Colon (tissue), 2 donors: ENCODE results near the gene ZMAT5.

Experiments used
- FAIRE-seq: peaks from 2 replicates; lab custom pipeline; 2012; peaks lifted over from hg19 to GRCh38; lab: Jason Lieb, UNC
- donor health status: control.
- donor health status: control.

Gene ZMAT5, protein sequence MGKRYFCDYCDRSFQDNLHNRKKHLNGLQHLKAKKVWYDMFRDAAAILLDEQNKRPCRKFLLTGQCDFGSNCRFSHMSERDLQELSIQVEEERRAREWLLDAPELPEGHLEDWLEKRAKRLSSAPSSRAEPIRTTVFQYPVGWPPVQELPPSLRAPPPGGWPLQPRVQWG

DNA sequence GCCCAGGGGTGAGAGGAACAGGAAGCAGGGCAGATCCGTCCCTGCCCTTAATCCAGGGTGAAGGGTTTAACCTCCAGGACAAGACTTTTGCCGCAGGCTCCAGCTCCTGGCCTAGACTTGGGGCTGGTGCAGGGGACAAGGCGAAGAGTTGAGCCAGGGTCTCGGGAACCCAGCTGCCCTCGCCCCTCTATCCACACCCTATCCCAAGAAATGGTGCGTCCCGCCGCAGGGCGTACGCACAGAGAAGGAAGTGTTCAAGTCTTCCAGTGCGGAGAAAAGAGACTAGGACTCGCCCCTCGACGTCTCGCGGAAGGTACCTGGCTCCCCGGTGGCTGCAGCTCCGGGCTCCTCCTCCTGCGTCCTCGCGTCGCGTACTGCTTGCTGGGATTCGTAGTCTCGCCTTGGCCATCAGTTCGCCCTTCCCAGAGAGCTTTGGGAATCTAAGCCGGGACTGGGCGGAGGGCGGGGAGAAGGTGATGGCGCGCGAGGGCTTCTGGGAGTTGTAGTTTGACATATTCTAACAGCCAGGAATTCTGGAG lies at the start of gene ZMAT5:
Gene ZMAT5 (minus strand): TSS at position 376 of the 539 bp plus-strand sequence. CDS start 18,463 bp downstream, outside the sequence.
- FAIRE-seq, result peak; percentile 24

- FAIRE-seq, result no peak
Observed at GRCh38 chr22:29816539-29816938, 49.7 kb upstream of the ZMAT5 start.

- FAIRE-seq, result no peak
Observed at GRCh38 chr22:29816128-29816527, 49.3 kb upstream of the ZMAT5 start.

GRCh38 chr22:29815580-29815979 lies 48.8 kb upstream of the ZMAT5 start:
- no peak for FAIRE-seq

- no peak for FAIRE-seq
Observed at GRCh38 chr22:29814003-29814402, 47.2 kb upstream of the ZMAT5 start.

DNA sequence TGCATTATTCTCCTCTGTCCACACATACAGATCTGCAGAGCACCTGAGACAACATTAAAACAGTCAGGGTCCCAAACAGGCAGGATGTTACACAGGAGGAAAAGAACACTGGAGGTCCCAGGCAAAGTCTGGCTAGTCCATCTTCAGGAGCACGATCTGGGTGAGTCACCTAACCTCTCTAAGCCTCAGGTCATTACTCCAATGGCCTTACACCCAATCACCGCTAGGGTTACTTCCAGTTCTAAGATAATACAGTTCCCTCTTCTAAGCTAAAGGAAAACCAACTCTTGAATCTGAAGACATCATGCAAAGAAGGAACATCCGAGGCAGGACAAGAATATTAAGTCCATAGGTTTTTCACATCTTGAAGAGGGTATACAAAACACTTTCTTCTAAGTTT lies 46.8 kb upstream of the ZMAT5 start:
- FAIRE-seq, result no peak

DNA sequence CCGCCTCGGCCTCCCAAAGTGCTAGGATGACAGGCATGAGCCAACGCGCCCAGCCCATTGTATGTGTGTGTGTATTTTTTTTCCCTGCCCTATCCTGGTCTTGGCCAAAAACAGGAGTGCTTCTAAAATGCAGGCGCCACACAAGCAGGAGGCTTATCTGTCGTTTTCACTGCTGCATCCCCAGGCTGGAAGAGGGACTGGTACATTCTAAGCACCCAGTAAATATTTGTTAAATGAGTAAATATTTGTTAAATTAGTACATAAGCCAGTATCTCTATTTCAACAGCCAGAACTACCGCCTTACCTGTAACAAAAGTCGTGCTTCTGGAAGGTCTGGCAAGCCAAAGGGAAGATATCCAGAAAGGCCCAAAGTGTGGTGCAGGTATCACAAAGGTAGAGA lies 46.3 kb upstream of the ZMAT5 start:
- FAIRE-seq, result no peak

DNA sequence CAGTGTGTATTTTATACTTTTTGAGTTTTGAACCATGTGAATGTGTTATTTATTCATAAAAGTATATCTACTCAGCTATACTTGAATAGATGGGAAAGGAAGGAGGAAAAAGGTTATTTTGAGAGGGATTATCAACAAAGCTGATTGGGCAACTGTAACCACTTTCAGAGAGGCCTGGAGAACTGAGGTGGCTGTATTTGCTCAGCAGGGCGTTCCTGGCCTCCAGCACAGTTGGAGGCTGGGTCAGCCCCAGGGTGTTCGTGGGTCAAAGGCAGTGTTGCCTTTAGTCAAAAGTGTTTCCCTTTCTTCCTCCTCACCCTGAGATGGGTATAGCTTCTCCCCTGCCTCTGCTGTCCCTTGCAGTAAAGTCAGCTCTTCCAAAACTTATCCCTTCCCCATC lies 44.6 kb upstream of the ZMAT5 start:
- FAIRE-seq, result no peak

GRCh38 chr22:29810216-29810615 lies 43.4 kb upstream of the ZMAT5 start:
- FAIRE-seq, result no peak

GRCh38 chr22:29806196-29806595 lies 39.4 kb upstream of the ZMAT5 start:
- no peak for FAIRE-seq

GRCh38 chr22:29804985-29805384 lies 38.2 kb upstream of the ZMAT5 start:
- FAIRE-seq, result no peak

- FAIRE-seq, result no peak
Observed at GRCh38 chr22:29803190-29803589, 36.4 kb upstream of the ZMAT5 start.

DNA sequence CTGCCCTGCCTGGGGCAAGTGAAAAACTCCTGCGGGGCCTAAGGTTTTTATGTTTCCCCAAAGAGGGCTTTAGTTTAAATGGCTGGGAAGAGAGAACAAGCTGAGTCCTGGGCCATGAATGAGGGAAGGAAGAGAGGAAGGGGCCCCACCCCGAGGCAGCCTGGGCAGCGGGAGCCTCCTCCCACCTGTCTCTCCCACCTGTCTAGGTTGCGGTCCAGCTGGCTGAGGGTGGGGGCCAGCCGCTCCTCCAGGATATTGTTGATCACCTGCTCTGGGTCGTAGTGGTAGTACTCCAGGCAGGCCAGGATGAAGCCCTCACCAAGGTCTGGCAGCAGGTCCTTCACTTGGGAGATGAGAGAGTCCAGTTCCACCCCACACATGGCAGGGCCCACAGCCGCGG lies 35.0 kb upstream of the ZMAT5 start:
- no peak for FAIRE-seq

GRCh38 chr22:29801153-29801552 lies 34.3 kb upstream of the ZMAT5 start:
- no peak for FAIRE-seq

GRCh38 chr22:29799217-29799680 lies 32.4 kb upstream of the ZMAT5 start:
- FAIRE-seq, result no peak

- FAIRE-seq, result no peak
Observed at GRCh38 chr22:29798801-29799200, 32.0 kb upstream of the ZMAT5 start.

DNA sequence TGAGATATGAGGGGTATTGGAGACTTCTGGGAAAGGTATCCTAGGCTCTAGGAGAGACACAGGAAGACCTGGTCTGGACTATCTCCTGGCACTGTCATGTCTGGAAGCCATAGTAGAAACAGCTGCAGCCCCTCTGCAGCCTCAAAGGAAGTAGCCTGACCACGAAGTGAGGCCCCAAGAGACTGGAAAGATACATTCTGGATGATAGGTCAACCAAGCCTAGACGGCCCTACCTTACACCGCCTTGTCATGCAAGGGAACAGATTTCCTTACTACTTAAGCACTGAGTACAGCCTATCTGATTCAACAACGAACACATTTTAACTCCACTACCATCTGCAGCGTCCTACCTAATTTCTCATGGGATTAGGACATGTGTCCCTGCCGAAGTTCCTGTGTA lies 31.5 kb upstream of the ZMAT5 start:
- no peak for FAIRE-seq

DNA sequence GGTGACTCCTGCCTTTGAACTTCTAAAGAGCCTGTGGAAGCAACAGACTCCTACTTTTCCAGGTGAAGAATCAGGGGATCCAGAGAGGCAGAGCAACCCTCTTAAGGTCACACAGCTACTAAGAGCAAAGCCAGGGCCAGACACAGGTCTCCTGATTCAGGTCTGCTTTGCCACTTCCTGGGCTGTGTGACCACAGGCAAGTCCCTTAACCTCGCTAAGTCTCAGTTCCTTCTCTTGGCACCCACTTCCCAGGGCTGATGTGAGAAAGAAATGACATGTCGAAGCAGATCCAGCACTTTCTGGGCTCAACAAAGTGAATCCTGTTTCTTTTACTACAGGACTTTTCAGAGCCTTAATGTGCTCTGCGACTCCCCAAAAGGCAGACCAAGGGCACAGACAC lies 30.5 kb upstream of the ZMAT5 start:
- no peak for FAIRE-seq

DNA sequence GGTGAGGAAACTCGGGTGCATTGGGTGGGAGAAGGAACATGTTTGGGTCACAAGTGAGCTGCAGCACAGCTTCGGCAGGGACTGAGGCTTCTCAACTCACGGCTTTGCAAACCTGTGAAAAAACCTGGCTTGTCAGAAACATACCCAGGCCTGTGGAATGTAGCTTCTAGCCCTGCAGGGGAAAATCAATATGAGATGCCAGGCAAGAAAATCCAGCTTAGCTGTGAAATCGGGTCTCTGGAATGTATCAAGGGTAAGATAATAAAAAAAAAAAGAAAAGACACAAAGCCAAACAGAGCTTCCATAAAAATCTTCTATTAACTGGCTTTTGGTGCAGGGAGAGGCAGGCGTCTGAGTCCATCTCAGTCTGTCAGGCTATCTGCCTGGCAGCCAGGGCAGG lies 28.9 kb upstream of the ZMAT5 start:
- no peak for FAIRE-seq

DNA sequence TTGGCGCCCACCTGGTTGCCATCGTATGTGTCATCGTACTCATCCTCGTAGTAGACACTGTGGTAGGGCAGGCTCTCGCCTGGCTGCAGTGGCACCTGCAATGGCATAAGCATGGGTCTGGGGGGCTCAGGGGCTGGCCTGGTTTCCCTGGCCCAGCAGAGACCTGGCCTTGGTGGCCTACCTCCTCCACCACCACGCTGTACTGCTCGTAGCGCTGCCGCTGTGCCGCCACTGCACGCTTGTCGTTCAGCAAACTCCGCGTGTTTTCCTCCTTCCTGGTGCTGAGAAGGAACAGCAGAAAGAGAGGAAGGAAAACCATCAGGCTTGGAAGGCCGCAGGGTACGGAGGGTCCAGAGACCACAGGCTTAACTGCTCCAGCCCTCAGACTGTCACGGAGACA lies 26.6 kb upstream of the ZMAT5 start:
- no peak for FAIRE-seq

DNA sequence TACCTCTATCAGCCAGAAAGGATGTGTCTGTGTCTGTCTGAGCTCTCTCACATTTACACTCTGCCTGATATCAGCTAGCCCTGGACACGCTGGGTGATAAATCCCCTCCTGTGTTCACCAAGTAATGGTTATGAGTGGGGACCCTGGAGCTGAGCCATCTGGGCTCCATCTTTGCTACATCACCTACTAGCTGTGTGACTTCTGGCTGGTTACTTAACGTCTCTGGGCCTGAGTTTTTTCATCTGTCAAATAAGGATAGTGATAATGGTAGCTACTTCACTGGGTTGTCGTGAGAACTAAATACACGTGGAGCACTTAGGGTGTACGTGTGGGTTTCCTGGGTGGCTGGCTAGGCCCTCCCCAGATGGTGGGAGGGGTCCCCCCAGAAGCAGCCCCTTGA lies 23.3 kb upstream of the ZMAT5 start:
- FAIRE-seq, result no peak

DNA sequence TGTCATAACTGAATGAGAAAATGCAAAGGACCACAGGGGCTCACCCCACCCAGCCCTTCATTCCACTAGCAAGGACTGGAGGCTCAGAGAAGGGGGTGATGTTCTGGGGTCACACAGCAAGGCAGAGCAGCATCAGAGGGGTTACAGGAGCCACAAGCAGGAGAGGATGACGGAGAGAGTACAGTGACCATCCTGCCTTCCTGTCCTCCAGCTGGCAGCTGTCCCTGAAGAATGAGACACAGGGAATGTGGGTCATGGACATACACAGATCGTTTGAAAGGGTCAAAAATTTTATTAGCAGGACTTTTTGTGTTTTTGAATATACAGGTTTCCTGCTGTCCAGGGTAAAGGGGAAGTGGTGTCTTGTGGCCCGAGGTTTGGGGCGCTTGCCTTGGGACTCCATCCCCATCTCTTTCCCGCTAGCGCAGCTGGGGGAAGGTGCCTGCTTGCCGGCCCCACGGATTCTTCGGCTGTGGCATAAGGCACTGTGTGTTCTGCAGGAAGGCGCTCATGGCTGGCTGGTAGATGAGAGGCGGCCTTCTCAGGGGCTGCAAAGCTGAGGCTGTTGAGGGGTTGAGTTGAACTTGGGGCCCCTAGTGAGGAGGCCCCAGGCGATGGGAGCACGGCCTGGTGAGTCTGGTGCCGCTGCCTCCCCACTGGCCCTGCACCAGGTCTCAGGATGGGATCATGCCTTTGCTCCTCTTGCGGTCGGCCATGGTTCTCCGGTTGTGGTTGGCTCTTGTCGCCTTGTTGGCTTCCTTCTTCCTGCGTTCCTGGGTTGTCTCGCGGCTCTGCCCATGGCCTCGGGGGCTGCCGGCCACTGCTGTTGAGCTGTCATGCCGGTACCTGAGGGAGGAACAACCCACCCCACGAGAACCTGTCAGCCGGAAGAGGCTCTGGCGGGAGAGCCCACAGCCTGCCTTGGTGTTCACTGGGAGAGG lies 21.8 kb upstream of the ZMAT5 start:
- FAIRE-seq, result no peak

DNA sequence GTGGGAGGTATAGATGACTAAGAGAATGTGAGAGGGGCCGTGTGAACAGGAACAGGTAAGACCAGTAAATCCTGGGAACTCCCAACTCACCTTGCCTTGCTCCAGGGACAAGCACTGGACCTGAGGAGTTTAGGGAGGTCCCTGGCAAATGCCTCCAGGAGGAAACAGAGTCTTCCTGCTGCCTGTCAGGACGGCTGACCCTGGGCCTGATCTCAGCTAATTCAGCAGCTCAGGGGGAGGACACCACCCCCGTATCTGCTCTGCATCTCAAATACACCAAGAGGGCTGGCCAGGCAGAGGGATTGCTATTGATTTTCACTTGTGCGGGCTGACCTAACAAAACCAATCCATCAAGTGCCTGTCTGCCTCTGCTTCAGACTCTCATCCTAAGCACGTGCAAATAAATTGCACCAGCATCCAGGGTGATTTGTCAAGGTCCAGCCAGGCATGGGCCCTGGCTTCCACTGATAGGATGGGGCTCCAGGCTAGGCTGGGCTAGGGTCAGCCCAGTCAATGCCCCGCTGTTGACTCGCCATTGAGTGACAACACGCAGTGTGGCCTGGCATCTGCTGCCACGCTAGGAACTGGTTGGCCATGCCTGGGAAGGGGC lies 20.7 kb upstream of the ZMAT5 start:
- no peak for FAIRE-seq
